Measurements from ENCODE around the gene PLEKHM2. TPM values are rescaled to one million over a fixed set of nuclear protein-coding genes. Genes with fewer than 3 reads are reported as not detected.

Gene PLEKHM2
- polyA plus RNA-seq, 1 donor from 2014 or later: 40.1 TPM

GRCh38 chr1:15736038-15736891, 52.1 kb downstream of the PLEKHM2 start, which contains the start of gene SLC25A34:
Gene SLC25A34 (plus strand): TSS chr1:15736258. CDS start chr1:15736486, 228 bp downstream.
- Histone ChIP-seq H3F3A (ENCODE audit: insufficient read depth, low read length, poor library complexity, severe bottlenecking) (no peaks in the 10 kb centered on the region), H3K79me2 (replicated peaks; ENCODE audit: insufficient read depth, low read length) (no peaks in the 10 kb centered on the region), H3K4me2 (ENCODE audit: low read length) (no peak within 1 kb of the TSS), H3K9me3 (ENCODE audit: low read length) (no peaks in the 10 kb centered on the region), H3K9me2 (ENCODE audit: insufficient read depth, low read length) (no peaks in the 10 kb centered on the region), H3K27ac (ENCODE audit: low read length) (no peak within 1 kb of the TSS), H4K20me1 (ENCODE audit: insufficient read depth) (no peaks in the 10 kb centered on the region), H3K4me3 (ENCODE audit: low read length) (no peak within 1 kb of the TSS), H3K36me3 (ENCODE audit: insufficient read depth, low read length) (no peaks in the 10 kb centered on the region), H3K9ac (ENCODE audit: low read length) (no peak within 1 kb of the TSS), H3K27me3 (ENCODE audit: insufficient read depth, low read depth, low read length) (no peaks in the 10 kb centered on the region), H2AFZ (ENCODE audit: low read depth, low read length) (no peak within 1 kb of the TSS)
- TF ChIP-seq EP300 (conservative IDR thresholded peaks at IDR 0.05; ENCODE audit: poor library complexity, severe bottlenecking): no peak
- no peak for TF ChIP-seq CTCF (IDR thresholded peaks at IDR 0.05; ENCODE audit: poor library complexity, severe bottlenecking)
- TF ChIP-seq TAF1 (IDR thresholded peaks at IDR 0.05; ENCODE audit: low read depth): no peak

GRCh38 chr1:15736892-15737261, 52.8 kb downstream of the PLEKHM2 start:
- no peaks in the 10 kb centered on the region for H3K79me2 ChIP-seq (replicated peaks; ENCODE audit: insufficient read depth, low read length)
- H3K9ac ChIP-seq (ENCODE audit: low read length): no peak overlapping the region
- H3K9me3 ChIP-seq (ENCODE audit: low read length): no peaks in the 10 kb centered on the region
- H2AFZ ChIP-seq (ENCODE audit: low read depth, low read length): no peak overlapping the region
- H3K27me3 ChIP-seq (ENCODE audit: insufficient read depth, low read depth, low read length): no peaks in the 10 kb centered on the region
- no peak overlapping the region for H3K4me3 ChIP-seq (ENCODE audit: low read length)
- no peaks in the 10 kb centered on the region for H3K9me2 ChIP-seq (ENCODE audit: insufficient read depth, low read length)
- H3F3A ChIP-seq (ENCODE audit: insufficient read depth, low read length, poor library complexity, severe bottlenecking): no peaks in the 10 kb centered on the region
- no peak overlapping the region for H3K27ac ChIP-seq (ENCODE audit: low read length)
- H4K20me1 ChIP-seq (ENCODE audit: insufficient read depth): no peaks in the 10 kb centered on the region
- H3K4me2 ChIP-seq (ENCODE audit: low read length): no peak overlapping the region
- H3K36me3 ChIP-seq (ENCODE audit: insufficient read depth, low read length): no peaks in the 10 kb centered on the region
- TF ChIP-seq CTCF (IDR thresholded peaks at IDR 0.05; ENCODE audit: poor library complexity, severe bottlenecking) (no peak), MXI1 (conservative IDR thresholded peaks at IDR 0.05; ENCODE audit: poor library complexity, severe bottlenecking) (no peak), EZH2 (IDR thresholded peaks at IDR 0.05; ENCODE audit: borderline replicate concordance, insufficient read depth, low read length, poor library complexity, severe bottlenecking) (no peak), RAD21 (conservative IDR thresholded peaks at IDR 0.05) (no peak), EP300 (conservative IDR thresholded peaks at IDR 0.05; ENCODE audit: poor library complexity, severe bottlenecking) (no peak), POLR2AphosphoS5 (IDR thresholded peaks at IDR 0.05) (no peak), REST (IDR thresholded peaks at IDR 0.05; ENCODE audit: borderline replicate concordance) (no peak), SMC3 (conservative IDR thresholded peaks at IDR 0.05; ENCODE audit: poor library complexity) (no peak), TAF1 (IDR thresholded peaks at IDR 0.05; ENCODE audit: low read depth) (no peak)
